NCI-H524 treated with DMSO at 0.1 percent for 48 hours (cell line): ENCODE data around the gene OSBPL10.

ENCODE experiments used
- DNase-seq: peaks from one replicate; lab custom pipeline; 2025; lab: John Stamatoyannopoulos, UW

OSBPL10 gene

DNA sequence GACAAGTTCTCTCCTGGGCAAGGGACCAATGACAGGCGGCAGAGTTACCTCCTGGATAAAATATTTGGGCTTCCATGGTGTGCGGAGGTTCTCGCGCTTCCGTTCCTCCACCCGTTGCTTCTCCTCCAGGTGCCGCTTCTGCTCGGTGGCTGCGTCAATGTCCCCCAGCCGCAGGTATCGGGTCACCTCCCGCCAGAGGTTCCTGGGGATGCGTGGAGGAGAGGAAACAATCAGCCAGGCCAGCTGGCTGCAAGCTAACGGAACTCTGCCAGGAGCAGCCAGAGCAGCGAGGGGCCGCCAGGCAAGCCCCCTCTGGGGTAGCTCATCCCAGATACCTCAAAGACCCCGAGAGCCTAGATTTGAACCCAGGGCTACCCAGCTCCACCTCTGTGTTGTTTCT is 317.0 kb downstream of the OSBPL10 start:
- no peak for DNase-seq

GRCh38 chr3:31661993-31662670 is 318.9 kb downstream of the OSBPL10 start:
- DNase-seq = no peak

GRCh38 chr3:31661286-31661685 is 319.8 kb downstream of the OSBPL10 start:
- DNase-seq = no peak

DNA sequence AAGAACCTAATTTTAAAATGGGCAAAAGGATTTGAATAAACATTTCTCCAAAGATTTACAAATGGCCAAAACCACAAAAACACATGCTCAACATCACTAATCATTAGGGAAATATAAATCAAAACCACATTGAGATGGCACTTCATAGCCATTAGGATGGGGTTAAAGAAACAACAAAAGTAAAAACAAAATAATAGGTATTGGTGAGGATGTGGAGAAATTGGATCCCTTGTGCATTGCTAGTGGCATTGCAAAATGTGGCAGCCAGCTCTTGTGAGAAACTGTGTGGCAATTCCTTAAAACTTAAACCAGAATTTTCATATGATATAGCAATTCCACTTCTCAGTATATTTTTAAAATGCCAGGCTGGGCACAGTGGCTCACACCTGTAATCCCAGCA is 321.8 kb downstream of the OSBPL10 start:
- DNase-seq = no peak

DNA sequence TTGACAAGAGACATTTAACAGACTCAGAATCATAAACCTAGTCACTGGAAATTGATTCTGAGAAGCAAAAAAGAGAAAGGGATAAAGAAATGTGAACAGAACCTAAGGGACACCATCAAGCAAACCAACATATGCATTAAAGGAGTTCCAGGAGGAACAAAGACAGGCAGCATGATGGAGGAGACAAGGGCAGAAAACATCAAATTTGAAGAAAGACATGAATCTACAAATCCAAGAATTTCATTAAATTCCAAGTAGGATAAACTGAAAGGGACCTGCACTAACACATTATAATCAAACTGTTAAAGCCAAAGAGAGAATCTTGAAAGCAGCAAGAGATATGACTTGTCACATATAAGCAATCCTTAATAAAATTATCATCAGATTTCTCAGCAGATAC is 326.1 kb downstream of the OSBPL10 start:
- DNase-seq = no peak

DNA sequence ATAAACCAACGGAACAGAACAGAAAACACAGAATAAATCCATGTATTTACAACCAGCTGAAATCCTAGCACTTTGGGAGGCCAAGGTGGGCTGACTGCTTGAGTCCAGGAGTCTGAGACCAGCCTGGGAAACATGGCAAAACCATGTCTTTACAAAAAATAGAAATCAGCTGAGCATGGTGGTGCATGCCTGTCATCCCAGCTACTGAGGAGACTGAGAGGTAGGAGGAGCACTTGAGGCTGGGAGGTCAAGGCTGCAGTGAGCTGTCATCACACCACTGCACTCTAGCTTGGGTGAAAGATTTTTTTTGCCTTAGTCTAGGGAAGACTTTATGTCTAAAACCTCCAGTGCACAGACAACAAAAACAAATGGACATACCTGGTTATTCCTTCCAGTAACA is 327.6 kb downstream of the OSBPL10 start:
- no peak for DNase-seq

DNA sequence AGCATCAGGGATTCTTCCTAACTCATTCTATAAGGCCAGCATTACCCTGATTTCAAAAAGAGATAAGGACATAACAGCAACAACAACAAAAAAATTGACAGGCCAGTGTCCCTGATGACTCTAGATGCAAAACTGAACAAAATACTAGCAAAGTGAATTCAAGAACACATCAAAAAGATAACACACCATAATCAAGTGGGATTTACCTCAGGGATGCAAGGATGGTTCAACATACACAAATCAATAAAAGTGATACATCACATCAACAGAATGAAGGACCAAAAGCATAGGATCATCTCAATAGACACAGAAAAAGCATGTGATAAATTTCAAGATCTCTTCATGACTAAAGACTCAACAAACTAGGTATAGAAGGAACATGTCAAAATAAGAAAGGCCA is 328.8 kb downstream of the OSBPL10 start:
- no peak for DNase-seq

DNA sequence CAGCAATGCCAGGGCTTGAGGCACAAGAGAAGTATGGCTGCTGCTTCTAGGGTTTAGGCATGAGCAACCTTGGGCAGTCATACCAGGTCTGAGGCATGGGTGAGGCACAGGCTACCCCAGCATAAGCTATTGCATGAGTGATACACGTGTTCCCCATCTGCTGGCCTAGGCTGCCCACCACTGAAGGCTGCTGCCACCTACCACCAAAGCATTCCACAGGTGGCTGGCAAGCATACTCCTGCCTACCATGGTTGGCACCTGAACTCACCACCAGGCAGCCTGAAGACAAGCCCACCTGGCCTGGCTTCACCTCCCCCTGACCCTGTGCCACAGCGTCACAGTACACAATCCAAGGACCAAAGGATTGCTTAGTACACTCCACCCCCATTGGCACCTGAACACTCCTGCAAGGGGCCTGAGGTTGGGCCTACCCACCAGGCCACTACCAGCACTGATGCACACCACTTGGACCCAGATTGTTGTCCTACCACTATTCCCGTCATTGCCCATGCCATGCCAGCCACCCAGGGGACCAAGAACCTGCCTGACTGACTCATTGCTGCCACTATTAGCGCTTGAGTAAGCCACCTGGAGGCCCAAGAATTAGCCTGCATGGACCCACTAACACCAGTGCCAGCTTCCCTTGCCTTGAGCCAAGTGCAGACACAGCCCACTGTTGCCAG is 332.6 kb downstream of the OSBPL10 start:
- DNase-seq = no peak

DNA sequence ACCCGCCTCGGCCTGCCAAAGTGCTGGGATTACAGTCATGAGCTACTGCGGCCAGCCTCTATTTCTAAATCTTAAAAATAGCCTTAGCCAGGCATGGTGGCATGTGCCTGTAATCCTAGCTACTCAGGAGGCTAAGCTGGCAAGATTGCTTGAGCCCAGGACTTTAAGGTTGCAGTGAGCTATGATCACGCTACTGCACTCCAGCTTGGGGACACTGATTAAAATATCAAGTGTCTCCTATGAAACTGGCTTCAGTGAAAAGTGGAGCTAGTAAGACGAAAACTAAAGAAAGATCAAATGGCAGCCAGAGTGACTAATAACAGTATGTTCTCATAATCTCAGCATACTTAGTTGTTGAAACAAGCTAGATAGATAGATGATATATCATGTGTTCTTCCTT is 335.8 kb downstream of the OSBPL10 start:
- no peak for DNase-seq

- DNase-seq = no peak
These were observed 341.2 kb downstream of the OSBPL10 start for GRCh38 chr3:31639828-31640227.

DNA sequence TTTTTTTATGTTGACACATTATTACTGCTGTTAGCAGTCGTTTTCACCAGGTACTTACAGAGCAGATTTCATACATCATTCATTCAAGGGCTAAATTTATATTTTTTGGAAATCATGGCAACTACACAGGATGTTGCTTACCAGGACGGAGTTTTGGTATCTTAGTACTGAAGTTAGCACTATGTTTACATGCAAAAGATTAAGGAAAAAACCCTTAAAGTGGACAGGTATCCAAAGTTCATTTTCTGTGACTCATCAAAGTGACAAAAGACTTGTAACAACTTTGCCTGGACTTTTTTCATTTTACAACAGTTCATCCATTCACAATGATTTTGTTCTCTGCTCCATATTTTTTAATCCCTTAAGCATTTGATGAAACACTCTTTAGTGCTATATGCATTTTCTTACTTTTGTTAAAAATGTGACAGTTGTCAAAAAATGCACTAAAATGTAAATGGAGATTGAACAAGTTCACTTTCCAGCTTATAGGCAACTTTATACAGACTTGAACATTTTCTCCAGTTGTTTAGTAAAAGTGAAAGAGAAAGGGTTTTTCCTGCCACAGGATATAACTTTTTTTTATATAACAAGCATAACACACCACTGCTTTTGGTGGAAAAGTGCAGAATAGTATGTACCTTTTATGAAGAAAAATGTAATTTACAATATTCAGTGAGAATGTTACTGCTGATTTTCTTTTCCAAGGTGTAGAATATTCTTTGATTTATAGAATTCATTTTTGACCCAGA is 344.2 kb downstream of the OSBPL10 start:
- DNase-seq = no peak

DNA sequence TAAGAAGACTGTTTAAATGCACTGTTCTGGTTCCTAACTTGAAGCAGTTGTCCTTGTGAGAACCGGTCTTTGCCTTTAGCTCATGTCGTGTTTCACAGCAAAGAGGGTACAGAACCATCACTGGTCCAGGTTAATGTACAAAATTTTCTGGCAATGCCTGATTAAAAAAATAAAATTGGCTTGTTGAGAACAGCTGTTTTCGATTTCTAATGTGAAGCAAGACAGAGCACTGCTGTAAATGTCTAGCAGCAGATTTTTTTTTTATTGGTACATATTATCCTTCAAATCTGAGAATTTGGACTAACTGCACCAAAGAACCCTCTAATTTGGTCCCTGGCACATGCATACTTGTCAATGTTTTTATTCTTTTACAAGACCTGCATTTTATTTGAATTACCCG is 345.0 kb downstream of the OSBPL10 start:
- no peak for DNase-seq

DNA sequence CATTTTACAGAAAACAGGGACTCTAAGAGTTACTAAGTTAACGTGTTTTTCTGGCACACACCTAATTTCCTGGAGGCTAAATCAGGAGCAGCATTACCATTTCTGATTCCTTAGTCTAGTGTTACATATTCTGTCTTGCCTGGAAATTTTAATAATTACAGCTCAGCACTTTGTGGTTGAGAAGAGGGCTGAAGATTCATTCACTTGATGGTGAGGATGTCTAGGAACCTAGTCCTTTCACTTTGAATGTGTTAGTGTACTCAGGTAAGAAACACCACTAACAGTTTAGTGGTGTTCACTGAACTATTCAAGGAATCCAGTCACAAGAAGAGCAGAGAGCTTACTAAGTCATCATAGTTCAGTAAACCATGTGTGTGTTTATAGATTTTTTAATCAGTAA is 345.5 kb downstream of the OSBPL10 start:
- DNase-seq = no peak

- DNase-seq = no peak
These were observed 346.6 kb downstream of the OSBPL10 start for GRCh38 chr3:31634476-31634875.

- DNase-seq = no peak
These were observed 352.0 kb downstream of the OSBPL10 start for GRCh38 chr3:31629054-31629453.

DNA sequence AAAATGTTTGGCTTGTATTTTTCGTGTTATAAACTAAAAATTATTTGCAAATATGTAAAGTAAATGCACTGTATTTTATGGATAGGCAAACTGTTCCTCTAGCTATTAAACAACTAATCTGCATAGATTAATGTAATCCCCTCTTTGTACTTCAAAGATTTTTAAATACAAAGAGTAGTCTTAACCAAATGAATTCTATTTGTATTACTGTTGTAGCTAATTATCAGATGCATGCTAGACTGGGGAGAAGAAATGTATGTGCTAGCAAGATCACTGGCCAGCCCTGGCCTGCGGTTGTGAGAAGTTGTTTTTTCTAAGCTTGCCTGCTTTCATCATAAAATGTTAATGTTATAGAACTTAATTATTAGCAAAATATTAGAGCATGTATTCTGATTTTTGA is 355.7 kb downstream of the OSBPL10 start:
- DNase-seq = no peak

- DNase-seq = no peak
These were observed 356.9 kb downstream of the OSBPL10 start for GRCh38 chr3:31624083-31624709.

GRCh38 chr3:31622636-31623288 is 358.3 kb downstream of the OSBPL10 start:
- no peak for DNase-seq

GRCh38 chr3:31621314-31621713 is 359.7 kb downstream of the OSBPL10 start:
- no peak for DNase-seq

DNA sequence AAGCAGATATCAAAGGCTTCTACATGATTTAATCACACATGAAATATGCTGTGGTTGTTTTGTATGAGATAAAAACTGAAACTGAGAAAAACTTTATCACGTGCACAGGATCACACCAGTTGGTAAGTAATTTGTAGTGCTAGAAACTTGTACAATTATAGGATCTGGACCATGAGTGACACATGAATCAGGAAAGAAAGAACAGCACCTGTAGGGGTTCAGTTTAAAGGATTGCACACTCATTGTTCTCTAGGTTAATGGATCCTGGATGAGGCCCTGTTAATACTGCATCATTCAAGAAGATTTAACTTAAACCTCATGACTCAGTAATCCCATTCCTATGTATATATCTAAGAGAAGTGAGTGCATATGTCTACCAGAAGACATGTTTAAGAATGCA is 360.4 kb downstream of the OSBPL10 start:
- DNase-seq = no peak

DNA sequence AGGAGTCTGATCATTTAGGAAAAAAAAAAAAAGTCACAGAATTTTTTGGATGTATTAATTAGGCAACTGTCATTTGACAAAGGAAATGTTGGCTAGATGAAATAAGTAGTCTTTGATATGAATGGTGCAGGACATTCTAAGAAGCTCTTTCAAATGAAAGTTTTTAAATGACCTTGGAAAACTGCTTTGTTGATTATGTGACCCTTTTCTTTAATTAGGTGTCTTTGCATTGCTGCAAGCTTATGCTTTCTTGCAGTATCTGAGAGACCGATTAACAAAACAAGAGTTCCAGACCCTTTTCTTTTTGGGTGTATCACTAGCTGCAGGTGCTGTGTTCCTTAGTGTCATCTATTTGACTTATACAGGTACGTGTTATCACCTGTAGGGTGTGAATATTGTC is 364.4 kb downstream of the OSBPL10 start:
- no peak for DNase-seq
